Transverse colon (tissue), 4 donors: Measurements from ENCODE around the gene MSH3. TPM values are rescaled to one million over a fixed set of nuclear protein-coding genes. Genes with fewer than 3 reads are reported as not detected.

ENCODE experiments used
- DNase-seq: peaks from one replicate; pipeline ENCODE4 v3.0.0-alpha.2; 2019
- H3K27ac ChIP-seq, 4 donors: fragments of 200-600 bp; sonication (generic); 2 replicates each; pipeline ENCODE4 v1.5.1; 2016 to 2018; ENCODE audit warnings: inconsistent platforms in 4 of 4
- H3K27me3 ChIP-seq: fragments of 200-600 bp; sonication (generic); 2 replicates; pipeline ENCODE4 v1.5.1; 2017; ENCODE audit warnings: inconsistent platforms
- H3K36me3 ChIP-seq, 4 donors: fragments of 200-600 bp; sonication (generic); 2 replicates each; pipeline ENCODE4 v1.5.1; 2017 to 2019; ENCODE audit warnings: inconsistent platforms in 4 of 4
- H3K4me1 ChIP-seq, 4 donors: fragments of 200-600 bp; sonication (generic); 2 replicates each; pipeline ENCODE4 v1.5.1; 2017 to 2020; ENCODE audit warnings: inconsistent platforms in 4 of 4
- H3K4me3 ChIP-seq, 4 donors: fragments of 200-600 bp; sonication (generic); 1 replicate in 1 of 4; 2 replicates in 3 of 4; pipeline versions ENCODE4 v1.5.1 to v1.6.1; 2017 to 2019; ENCODE audit warnings: inconsistent platforms in 4 of 4
- H3K9me3 ChIP-seq, 2 donors: fragments of 200-600 bp; sonication (generic); 2 replicates each; pipeline ENCODE4 v1.5.1; 2017 to 2019; ENCODE audit warnings: inconsistent platforms in 2 of 2
- CTCF ChIP-seq, 5 experiments: fragments of 200-600 bp in 3 of 5; fragments of 450-650 bp in 2 of 5; sonication (generic) in 3 of 5; IDR thresholded peaks; 1 replicate in 2 of 5; 2 replicates in 3 of 5; pipeline ENCODE4 v1.5.1; 2016 to 2017; ENCODE audit warnings: antibody characterized with exemption in 5 of 5, inconsistent platforms in 3 of 5, mild to moderate bottlenecking in 2 of 5, moderate library complexity in 1 of 5
- EP300 ChIP-seq: sonication (generic); formaldehyde crosslinking; IDR thresholded peaks from one replicate; pipeline ENCODE4 v1.6.1; 2017; ENCODE audit warnings: antibody characterized with exemption, low read depth
- POLR2A ChIP-seq: fragments of 450-650 bp; IDR thresholded peaks from one replicate; pipeline ENCODE4 v1.6.1; 2016; ENCODE audit warnings: antibody characterized with exemption, mild to moderate bottlenecking, moderate library complexity
- POLR2AphosphoS5 ChIP-seq, 3 donors: sonication (generic); formaldehyde crosslinking; IDR thresholded peaks; one replicate each; pipeline ENCODE4 v1.6.1; 2016; ENCODE audit warnings: antibody characterized with exemption in 3 of 3
- WGBS, 2 donors: methylation state at CpG; one replicate each; pipeline ENCODE4 v1.1.5; 2018; ENCODE audit warnings: low coverage in 1 of 2; 5-methylcytosine and 5-hydroxymethylcytosine counted together
- in situ Hi-C, 4 donors: fragments of 200-750 bp; cut with MboI; loops; one replicate each; pipeline versions ENCODE4 v1.15.0 to v1.15.1; 2017; ENCODE audit warnings: low sequenced_read_pairs in 3 of 4, low pct_ligation_motif_present in 1 of 4, low pct_unique_long_range_greater_than_20kb in 1 of 4
- intact Hi-C: fragments of 100-400 bp; cut with DNase I; formaldehyde crosslinking; loops from one replicate; pipeline ENCODE4 v1.15.1; 2023; ENCODE audit warnings: low total_unique reads
- total RNA-seq, 4 donors: library from RNA; depleted of rRNA; stranded (reverse); fragments of >200 nt; gene quantifications; one replicate each; pipeline ENCODE4 v1.1.0, GENCODE V29; 2016

MSH3 gene
- total RNA-seq, 4 donors from 2014 or later = 6.4 to 22.2 (median 17.2) TPM

GRCh38 chr5:80629281-80629680 lies 25.2 kb upstream of the MSH3 start:
- intact Hi-C loops (no loop called here), in situ Hi-C loops (no loop called here)
- H3K27ac ChIP-seq = no peak overlapping the region
- TF ChIP-seq POLR2A = no peak
- TF ChIP-seq POLR2AphosphoS5 (IDR thresholded peaks at IDR 0.05) = no peak
- DNase-seq = no peak
- peaks cover 0 to under 1% (median 0%) of the 10 kb centered on the region in 4 donors for H3K4me1 ChIP-seq
- no peaks in the 10 kb centered on the region for H3K27me3 ChIP-seq
- H3K36me3 ChIP-seq = peaks cover 0 to 29% (median 5%) of the 10 kb centered on the region in 4 donors
- H3K9me3 ChIP-seq = no peaks in the 10 kb centered on the region
- no peak overlapping the region for H3K4me3 ChIP-seq

GRCh38 chr5:80631278-80632259 lies 22.9 kb upstream of the MSH3 start:
- H3K36me3 ChIP-seq = peaks cover 0 to 33% (median 5%) of the 10 kb centered on the region in 4 donors
- H3K27ac ChIP-seq = no peak overlapping the region
- 92 to 94% methylated on average over 11 of the region's 11 CpGs for WGBS, 2 donors
- no peaks in the 10 kb centered on the region for H3K27me3 ChIP-seq
- in situ Hi-C loops = no loop called here
- H3K4me1 ChIP-seq = no peaks in the 10 kb centered on the region
- DNase-seq = no peak
- TF ChIP-seq CTCF (IDR thresholded peaks at IDR 0.05) = no peak
- TF ChIP-seq POLR2A = no peak
- no peak for TF ChIP-seq POLR2AphosphoS5 (IDR thresholded peaks at IDR 0.05)
- no peak for TF ChIP-seq EP300
- no peaks in the 10 kb centered on the region for H3K9me3 ChIP-seq
- intact Hi-C loops = no loop called here
- H3K4me3 ChIP-seq = no peak overlapping the region

- intact Hi-C loops (no loop called here), in situ Hi-C loops (no loop called here)
Measured at GRCh38 chr5:80632700-80633099, 21.8 kb upstream of the MSH3 start.

GRCh38 chr5:80634193-80634592 lies 20.3 kb upstream of the MSH3 start:
- intact Hi-C loops = no loop called here

More at GRCh38 chr5:80632700-80633099, 21.8 kb upstream of the MSH3 start:
- Histone ChIP-seq H3K27ac (no peak overlapping the region), H3K27me3 (no peaks in the 10 kb centered on the region), H3K36me3 (peaks cover 0 to 42% (median 5%) of the 10 kb centered on the region in 4 donors), H3K4me3 (no peak overlapping the region), H3K9me3 (no peaks in the 10 kb centered on the region), H3K4me1 (no peaks in the 10 kb centered on the region)
- 86 to 87% methylated on average over 2 of the region's 2 CpGs for WGBS, 2 donors
- TF ChIP-seq EP300 (no peak), CTCF (IDR thresholded peaks at IDR 0.05) (no peak), POLR2AphosphoS5 (IDR thresholded peaks at IDR 0.05) (no peak), POLR2A (no peak)
- DNase-seq = no peak

More at GRCh38 chr5:80634193-80634592, 20.3 kb upstream of the MSH3 start:
- H3K36me3 ChIP-seq = peaks cover 0 to 41% (median 5%) of the 10 kb centered on the region in 4 donors
- TF ChIP-seq CTCF (IDR thresholded peaks at IDR 0.05) (no peak), POLR2A (no peak), EP300 (no peak), POLR2AphosphoS5 (IDR thresholded peaks at IDR 0.05) (no peak)
- H3K4me3 ChIP-seq = no peak overlapping the region
- no peaks in the 10 kb centered on the region for H3K9me3 ChIP-seq
- in situ Hi-C loops = no loop called here
- no peaks in the 10 kb centered on the region for H3K4me1 ChIP-seq
- DNase-seq = no peak
- no peak overlapping the region for H3K27ac ChIP-seq
- H3K27me3 ChIP-seq = no peaks in the 10 kb centered on the region
